ENCODE results near the gene CTU1.

Gene CTU1

DNA sequence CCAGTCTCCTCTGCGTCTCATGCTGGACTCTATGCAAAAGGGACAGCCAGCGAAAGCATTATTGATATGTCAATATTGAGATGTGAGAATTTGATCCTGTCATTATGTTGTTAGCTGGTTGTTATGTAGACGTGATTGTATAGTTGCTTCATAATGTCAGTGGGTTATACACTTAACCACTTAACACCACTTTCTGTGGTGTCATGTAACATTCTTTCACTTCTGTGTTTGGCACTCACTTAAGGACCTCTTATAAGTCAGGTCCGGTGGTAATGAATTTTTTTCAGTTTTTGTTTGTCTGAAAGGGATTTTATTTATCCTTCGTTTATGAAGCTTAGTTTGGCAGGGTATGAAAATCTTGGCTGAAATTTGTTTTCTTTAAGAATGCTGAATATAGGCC lies 26.8 kb upstream of the CTU1 start:
- no peak for DNase-seq (ENCODE audit: low read depth in 3 of 3, low spot score in 1 of 3)

DNA sequence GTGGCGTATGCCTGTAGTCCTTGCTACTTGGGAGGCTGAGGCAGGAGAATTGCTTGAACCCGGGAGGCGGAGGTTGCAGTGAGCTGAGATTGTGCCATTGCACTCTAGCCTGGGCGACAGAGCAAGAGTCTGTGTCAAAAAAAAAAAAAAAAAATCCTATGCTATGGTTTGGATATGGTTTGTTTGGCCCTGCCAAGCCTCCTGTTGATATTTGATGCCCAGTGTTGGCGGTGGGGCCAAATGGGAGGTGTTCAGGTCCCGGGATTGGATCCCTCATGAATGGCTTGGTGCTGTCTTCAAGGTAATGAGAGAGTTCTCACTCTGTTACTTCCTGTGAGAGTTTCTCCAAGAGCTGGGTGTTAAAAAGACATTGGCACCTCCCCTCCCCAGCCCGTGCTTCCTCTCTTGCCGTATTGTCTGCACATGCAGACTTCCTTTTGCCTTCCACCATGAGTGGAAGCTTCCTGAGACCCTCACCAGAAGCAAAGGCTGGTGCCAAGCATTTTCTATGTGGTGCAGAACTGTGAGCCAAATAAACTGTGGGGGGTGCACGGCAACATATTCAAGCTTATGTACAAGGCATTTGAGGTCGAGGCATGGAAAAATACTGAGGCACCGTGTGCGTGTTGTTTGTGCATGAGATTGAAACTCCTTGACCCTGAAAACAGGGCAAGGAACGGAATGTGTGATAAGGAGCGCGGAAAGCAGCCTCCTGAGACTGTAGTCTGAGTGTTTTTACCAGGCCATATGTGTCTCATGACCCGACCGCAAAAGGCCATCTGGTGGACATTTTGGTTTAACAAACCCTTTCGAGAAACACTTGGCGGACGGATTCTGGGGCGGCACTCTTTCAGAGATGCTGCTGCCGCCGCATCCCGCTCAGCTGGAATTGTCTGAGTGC lies 23.8 kb upstream of the CTU1 start:
- DNase-seq (ENCODE audit: low read depth in 3 of 3, low spot score in 1 of 3), result no peak

DNA sequence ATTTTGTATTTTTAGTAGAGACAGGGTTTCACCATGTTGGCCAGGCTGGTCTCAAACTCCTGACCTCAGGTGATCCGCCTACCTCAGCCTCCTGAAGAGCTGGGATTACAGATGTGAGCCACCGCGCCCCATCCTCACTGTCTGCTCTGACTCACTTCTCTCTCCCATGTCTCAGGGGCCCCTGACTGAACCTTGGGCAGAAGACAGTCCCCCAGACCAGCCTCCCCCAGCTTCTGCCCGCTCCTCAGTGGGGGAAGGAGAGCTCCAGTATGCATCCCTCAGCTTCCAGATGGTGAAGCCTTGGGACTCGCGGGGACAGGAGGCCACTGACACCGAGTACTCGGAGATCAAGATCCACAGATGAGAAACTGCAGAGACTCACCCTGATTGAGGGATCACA lies 21.5 kb upstream of the CTU1 start:
- DNase-seq (ENCODE audit: low read depth in 3 of 3, low spot score in 1 of 3), result no peak

DNA sequence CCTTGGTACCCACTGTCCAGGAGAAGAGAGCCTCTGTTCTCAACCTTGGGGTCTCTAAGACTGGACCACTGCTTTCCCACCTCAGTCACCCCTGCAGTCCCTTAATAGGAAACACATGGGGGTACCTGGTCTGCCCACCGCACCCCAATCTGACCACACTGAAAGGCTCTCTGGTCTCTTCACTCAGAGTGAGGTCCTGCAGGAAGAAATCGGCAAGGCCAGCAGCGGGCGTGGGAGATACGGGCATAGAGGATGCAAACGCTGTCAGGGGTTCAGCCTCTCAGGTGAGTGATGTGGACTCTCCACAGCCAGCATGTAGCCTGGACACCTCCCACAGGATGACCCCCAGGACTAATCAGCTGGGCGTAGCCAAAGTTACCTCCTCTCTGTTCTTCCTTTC lies 20.0 kb upstream of the CTU1 start:
- no peak for DNase-seq (ENCODE audit: low read depth in 3 of 3, low spot score in 1 of 3)

DNA sequence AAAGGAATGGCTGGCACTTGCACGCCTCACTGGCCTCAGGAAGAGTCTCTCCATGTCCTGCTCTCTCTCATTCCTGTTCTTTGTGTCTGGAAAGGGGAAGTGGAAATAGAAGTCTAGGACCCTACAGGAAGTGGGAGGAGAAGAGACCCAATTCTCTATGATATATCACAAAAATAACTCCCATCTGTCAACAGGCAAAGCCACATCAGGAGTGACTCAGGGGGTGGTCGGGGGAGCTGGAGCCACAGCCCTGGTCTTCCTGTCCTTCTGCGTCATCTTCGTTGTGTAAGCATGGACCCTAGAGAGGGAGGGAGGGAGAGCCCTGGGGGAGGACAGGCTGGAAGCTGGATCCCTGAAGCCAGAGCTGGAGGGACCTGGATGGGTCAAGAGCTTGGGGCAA lies 19.5 kb upstream of the CTU1 start:
- DNase-seq (ENCODE audit: low read depth in 3 of 3, low spot score in 1 of 3), result no peak

DNA sequence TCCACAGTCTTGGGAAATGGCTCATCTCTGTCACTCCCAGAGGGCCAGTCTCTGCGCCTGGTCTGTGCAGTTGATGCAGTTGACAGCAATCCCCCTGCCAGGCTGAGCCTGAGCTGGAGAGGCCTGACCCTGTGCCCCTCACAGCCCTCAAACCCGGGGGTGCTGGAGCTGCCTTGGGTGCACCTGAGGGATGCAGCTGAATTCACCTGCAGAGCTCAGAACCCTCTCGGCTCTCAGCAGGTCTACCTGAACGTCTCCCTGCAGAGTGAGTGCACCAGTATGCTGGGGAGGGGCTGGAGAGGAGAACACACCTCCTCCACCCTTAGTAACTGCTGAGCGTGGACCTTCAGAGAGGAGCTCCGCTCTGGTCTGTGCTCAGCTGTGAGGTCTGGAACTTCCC lies 18.8 kb upstream of the CTU1 start:
- DNase-seq (ENCODE audit: low read depth in 3 of 3, low spot score in 1 of 3), result no peak

DNA sequence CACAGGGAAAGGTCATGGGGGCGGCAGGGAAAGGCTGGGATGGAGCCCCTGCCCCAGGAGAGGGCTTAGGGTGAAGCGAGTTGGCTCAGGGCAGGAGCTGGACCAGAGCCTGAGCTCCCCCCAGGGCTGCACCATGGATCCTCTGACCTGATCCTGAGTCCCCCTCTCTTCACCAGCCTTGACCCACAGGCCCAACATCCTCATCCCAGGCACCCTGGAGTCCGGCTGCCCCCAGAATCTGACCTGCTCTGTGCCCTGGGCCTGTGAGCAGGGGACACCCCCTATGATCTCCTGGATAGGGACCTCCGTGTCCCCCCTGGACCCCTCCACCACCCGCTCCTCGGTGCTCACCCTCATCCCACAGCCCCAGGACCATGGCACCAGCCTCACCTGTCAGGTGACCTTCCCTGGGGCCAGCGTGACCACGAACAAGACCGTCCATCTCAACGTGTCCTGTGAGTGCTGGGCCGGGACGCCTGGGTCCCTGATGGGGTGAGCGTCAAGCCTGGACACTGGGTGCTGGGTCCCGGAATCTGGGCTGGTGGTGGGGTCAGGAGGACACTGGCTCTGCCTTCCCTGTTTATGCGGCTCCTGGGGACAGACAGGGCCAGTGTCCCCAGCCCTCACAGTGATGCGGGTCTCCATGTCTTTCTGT lies 17.3 kb upstream of the CTU1 start:
- no peak for DNase-seq (ENCODE audit: low read depth in 3 of 3, low spot score in 1 of 3)

DNA sequence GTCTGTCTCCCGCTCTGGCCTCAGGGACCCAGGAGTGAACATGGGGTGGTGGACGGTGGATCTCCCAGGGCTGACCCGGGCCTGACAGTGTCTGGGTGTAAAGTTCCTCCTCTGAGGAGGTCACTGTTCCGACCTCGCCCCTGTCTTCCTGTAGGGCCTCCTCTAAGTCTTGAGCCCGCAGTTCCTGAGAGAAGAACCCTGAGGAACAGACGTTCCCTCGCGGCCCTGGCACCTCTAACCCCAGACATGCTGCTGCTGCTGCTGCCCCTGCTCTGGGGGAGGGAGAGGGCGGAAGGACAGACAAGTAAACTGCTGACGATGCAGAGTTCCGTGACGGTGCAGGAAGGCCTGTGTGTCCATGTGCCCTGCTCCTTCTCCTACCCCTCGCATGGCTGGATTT lies 16.5 kb upstream of the CTU1 start, which contains the start of gene SIGLEC9:
SIGLEC9 (plus strand) TSS at position 178 of the 400 bp plus-strand sequence; CDS start at position 247, 69 bp downstream.
- no peak for DNase-seq (ENCODE audit: low read depth in 3 of 3, low spot score in 1 of 3)

DNA sequence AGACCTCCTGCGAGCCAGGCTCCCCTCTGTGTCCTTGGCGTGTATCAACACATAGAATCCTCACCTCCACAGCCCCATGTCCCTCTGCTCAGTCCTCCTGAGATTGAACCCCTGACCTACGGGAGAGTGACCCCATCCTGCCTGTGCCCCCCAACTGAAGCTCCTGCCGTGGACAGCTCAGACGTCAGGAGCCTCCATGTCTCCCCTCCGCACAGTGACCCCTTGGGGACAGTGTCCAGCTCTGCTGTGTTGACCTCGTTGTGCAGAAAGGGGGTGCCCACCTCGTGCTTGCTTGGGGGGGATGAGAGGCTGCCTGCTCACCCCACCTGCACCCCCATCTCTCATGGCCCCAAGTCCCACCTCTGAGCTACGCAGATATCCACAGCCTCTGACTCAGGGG lies 16.0 kb upstream of the CTU1 start:
- DNase-seq (ENCODE audit: low read depth in 3 of 3, low spot score in 1 of 3), result no peak

DNA sequence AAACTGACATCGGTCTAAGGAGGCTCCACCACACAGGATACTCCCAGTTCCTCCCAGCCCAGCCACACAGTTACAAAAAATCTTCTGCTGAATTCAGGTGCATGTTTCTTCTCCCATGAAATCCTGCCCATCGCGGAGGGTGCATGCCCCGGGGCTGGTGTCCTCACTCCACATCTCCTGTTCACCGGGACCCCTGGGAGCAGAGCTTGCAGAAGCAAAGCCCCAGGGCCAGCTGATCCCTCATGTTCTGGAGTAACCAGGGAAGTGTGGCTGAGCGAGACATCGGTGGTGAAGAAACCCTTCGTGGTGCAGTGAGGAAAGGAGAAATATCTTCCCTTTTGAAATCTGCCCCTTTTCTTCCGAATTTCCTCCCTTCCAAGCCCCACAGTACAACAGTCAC lies 15.6 kb upstream of the CTU1 start:
- DNase-seq (ENCODE audit: low read depth in 3 of 3, low spot score in 1 of 3), result no peak

DNA sequence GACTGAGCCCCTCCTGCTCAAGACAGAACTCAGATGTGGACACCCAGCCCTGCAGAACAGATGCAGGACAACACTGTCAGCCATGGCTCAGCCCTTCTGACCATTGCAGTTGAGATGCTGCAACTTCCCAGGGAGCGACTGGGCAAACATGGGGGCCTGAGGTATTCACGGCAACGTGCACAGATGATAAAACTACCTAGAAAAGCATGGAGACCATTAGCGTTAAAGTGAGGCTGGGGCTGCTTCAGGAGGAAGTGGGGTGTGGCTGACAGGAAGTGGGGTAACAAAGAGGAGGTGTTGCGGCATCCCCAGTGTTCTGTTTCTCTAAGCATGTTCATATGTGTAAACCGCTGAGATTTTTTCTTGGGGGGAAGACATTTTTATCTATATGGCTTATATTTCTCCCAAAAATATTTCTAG lies 15.2 kb upstream of the CTU1 start:
- no peak for DNase-seq (ENCODE audit: low read depth in 3 of 3, low spot score in 1 of 3)

DNA sequence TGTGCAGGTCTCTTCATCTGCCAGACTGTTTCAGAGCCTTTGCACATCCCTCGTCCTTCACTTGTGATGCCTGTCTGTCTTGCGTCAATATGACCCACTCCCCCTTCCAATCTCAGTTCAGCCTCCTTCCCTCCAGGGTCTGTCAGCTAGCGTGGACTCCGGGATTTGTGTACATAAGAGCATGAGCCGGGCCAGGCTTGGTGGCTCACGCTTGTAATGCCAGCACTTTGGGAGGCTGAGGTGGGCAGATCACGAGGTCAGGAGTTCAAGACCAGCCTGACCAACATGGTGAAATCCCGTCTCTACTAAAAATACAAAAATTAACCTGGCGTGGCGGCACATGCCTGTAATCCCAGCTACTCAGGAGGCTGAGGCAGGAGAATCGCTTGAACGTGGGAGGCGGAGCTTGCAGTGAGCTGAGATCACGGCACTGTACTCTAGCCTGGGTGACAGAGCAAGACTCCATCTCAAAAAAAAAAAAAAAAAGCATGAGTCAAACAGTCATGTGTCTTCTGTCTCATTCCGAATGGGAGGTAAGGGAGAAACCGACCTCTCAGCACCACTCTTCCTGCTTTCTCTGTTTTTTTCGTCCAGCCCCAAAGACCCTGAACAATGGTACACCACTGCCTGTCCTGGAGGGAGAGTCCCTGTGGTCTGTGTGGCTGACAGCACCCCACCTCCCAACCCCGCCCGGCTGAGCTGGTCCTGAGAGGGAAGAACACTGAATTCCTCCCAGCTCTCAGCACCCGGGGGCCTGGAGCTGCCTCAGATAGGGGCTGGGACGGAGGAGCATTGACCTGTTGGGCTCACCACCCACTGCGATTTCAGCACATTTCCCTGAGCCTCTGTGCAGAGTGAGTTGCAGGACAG lies 14.1 kb upstream of the CTU1 start:
- no peak for DNase-seq (ENCODE audit: low read depth in 3 of 3, low spot score in 1 of 3)

DNA sequence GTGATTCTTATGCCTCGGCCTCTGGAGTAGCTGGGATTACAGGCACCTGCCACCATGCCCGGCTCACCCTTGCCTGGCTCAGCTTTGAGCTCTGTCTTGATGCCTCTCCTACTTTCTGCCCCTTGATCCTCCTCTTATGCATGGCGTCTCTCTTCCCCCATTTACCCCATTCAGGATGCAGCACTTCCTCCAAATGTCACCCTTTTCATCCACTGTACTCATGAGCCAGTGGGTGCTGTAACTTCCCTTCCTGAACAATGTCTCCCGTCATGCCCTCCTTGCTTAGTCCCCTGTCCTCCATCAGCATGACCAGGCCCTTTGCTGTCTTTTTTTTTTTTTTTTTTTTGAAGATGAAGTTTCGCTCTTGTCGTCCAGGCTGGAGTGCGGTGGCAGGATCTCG lies 13.0 kb upstream of the CTU1 start:
- no peak for DNase-seq (ENCODE audit: low read depth in 3 of 3, low spot score in 1 of 3)

DNA sequence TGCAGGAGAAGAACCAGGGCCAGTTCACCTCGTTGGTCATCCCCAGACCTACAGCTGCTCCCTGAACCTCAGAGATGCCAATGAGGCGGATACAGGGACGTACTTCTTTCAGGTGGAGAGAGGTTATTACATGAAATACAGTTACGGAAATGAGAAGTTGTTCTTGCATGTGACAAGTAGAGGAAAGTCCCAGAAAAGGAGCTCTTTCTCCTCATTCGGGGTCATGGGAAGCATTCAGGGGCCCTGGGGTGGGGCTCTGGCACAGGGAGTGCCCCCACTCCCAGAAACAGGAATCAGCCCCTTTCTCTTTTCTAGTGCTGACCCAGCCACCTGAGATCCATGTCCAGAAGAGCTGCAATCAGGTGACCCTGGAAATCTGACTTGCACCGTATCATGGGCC lies 12.0 kb upstream of the CTU1 start:
- no peak for DNase-seq (ENCODE audit: low read depth in 3 of 3, low spot score in 1 of 3)

DNA sequence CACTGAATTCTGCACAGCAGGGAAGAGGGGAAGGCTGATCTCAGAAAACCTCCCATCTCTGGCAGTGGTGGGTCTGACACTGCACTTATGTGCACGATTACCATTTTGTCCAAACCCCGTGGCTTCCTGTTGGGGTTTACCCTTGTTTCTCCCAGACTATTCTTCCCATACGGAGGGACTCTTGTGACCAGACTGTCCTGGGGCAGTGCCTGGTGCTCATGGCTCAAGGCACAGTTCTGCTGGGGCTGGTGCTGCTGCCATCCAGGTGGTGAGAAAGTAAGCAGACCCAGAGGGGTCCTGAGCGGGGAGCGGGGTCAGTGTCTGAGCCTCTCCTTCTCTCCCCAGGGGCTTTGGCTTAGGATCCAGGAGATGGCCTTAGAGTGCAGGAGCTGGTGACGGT lies 11.4 kb upstream of the CTU1 start:
- no peak for DNase-seq (ENCODE audit: low read depth in 3 of 3, low spot score in 1 of 3)

DNA sequence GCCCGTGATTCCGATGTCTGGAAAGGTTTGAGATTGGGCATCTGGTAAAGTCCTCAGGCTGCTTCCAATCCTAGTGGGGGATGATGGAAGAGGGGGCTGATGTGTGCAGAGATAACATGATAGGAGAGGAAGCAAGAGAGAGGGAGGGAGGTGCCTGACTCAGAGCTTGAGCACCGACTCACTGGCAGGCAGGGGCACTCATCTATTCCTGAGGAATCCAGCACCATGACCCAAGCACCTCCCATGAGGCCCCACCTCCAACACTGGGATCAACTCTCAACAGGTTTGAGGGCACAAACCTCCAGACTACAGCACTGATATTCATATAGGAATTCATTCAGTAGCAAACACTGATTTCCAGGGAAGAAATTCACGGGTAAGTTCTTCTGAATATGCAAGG lies 10.9 kb upstream of the CTU1 start:
- DNase-seq (ENCODE audit: low read depth in 3 of 3, low spot score in 1 of 3), result no peak

DNA sequence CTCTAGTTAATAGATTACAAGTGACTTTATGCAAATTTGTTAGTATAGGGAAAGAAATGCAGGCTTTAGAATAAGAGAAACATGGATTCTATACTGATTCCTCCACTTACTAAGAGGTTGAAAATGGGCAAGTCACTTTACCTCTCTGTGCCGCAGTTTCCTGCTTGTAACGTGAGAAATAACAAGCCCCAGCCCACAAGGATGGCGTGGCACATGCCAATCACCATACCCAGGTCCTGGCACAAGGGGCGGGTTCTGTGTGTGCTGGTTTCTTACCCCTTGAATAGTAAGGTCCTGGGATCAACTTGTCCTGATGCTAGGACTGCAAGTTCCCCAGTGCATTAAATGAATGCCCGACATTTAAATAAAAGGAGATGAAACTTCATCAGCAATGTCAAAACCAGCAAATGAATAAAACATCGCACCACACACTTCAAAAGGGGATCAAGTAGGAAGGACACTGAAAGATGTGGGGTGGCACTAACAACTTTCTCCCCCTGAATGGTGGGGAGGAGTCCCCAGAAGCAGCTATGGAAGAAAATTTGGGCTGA lies 8.6 kb upstream of the CTU1 start:
- DNase-seq (ENCODE audit: low read depth in 3 of 3, low spot score in 1 of 3), result no peak

DNA sequence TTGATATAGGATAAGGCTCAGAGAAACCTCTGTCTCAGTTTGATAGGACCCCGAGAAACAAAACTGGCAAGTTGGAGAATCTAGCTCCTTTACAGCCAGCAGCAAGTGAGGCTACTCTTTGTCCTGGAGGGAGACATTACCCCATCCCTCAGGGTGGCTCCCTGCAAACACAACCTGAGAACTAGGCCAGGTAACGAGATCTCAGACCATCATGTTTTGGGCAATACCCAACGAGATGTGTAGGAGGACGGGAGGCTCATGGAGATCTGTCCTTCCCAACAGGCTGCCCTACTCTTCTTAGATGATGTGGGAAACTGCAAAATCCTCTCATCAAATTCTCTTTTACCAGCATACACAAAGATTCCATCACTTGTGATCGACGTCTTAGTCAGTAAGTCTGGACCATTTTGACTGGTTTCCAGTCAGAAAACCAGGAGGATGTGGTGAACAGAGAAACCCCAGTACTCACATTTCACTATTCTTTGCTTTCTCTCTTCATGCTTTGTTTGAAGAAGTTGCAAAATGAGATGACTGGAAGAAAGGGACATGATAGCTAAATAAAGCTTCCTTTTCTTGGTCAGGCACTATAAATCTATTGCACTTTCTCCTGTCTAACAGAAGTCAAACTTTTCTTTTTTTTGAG lies 6.0 kb upstream of the CTU1 start:
- no peak for DNase-seq (ENCODE audit: low read depth in 3 of 3, low spot score in 1 of 3)

DNA sequence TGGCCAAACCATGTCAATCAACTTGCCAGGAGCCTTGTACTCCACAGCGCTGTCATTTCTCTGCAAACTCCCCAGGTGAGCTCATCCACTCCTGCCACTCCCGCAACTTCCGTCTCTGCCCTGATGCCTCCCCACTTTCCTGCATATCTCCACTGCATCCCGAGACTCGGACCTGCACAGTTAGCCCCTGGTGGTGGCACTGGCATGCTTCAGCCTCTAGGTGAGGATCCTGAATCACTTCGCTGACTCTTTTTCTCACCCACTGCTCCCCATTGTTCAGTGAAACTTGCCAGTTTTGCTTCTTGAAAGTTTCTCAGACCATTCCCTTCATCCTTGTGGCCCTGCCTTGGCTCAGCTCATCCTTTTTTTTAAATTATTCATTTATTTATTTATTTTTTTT lies 3.4 kb upstream of the CTU1 start:
- no peak for DNase-seq (ENCODE audit: low read depth in 3 of 3, low spot score in 1 of 3)

DNA sequence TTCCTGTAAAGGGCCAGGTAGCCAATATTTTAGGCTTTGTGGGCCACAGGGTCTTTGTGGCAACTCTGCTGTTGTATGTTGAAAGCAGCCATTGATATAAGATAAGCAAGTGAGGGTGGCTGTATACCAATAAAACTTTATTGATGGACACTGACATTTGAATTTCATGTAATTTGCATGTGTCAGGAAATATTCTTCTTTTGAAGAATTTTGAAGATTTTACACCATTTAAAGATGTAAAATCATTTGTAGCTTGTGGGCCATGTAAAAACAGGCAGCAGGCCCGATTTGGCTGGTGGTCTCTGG lies 2.4 kb upstream of the CTU1 start:
- no peak for DNase-seq (ENCODE audit: low read depth in 3 of 3, low spot score in 1 of 3)

DNA sequence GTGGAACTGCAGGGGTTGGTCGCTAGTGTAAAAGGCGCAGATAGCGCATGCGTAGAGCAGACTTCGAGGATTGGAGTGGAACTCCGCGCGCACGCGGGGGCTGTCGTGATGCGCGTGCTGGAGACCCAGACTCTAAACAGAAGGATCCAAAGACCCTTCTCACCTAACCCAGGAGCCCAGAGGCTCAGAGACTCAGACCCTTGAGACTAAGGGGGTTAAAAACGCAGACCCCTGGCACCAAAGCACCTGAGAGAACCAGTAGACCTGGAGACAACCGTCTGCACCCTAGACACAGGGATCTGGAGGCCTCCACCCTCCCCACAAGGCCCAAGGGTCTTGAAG lies 567 bp upstream of the CTU1 start:
- DNase-seq (ENCODE audit: low read depth in 3 of 3, low spot score in 1 of 3), result no peak
